ENCODE data around the gene TCAP.

DNA sequence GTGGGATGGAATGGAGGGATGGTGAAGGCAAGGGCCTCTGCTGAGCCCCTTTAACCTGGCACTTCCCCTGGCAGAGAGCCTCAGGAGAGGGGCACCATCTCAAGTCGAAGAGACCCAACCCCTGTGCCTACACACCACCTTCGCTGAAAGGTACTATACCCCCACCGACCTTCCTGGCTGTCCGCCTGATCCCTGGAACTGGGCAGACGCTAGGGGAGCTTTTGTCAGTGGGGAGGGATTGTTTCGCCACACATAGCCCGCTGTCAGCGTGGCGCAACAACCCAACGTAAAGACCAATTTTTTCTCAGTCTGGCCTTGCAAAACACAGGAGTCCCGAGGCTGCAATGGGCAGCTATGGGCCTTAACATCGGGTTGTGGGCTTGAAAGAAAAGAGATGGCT, 35.3 kb upstream of the TCAP start:
- TF ChIP-seq CTCF (conservative IDR thresholded peaks at IDR 0.05 in 1 of 2, IDR thresholded peaks at IDR 0.05 in 1 of 2; ENCODE audit: extremely low read depth in 1 of 2, insufficient read depth in 1 of 2, low read depth in 1 of 2, low read length in 2 of 2) (no peak), EZH2 (IDR thresholded peaks at IDR 0.05; ENCODE audit: borderline replicate concordance, low read length) (no peak)

All from mammary epithelial cell (primary cell).